Measurements from ENCODE around the gene GAB4. TPM values are rescaled to one million over a fixed set of nuclear protein-coding genes. Genes with fewer than 3 reads are reported as not detected.

Gene GAB4
- total and polyA plus RNA-seq, 2 of the 8 experiments (the other 6 are each of a cell fraction or from before 2014, with no cell fraction given), result 0.03 to 0.17 TPM

DNA sequence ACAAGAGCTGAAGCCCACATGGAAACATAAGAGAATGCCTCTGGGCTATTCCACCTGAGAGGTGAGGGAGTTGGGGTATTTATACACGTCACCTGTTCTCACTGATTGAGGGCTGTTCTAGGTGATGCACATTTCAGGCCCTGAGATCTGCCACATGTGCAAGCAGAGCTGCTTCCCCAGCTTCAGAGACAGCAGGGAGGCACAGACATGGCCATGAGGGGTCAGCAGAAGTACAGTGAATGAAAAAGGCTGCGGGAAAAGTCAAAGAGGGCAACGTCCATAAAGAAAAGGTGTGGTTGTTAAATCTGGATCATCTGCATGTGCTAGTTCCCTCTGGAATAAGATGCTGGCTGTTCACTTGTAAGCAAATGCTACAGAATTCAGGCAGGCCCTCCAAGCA, 75.4 kb downstream of the GAB4 start (continued):
- TF ChIP-seq SUZ12 (IDR thresholded peaks at IDR 0.05; ENCODE audit: low read length) (no peak), RNF2 (IDR thresholded peaks at IDR 0.05; ENCODE audit: borderline replicate concordance, low read depth, low read length, missing control alignments, poor library complexity, severe bottlenecking) (no peak), RAD21 (IDR thresholded peaks at IDR 0.05 in 1 of 2, conservative IDR thresholded peaks at IDR 0.05 in 1 of 2; ENCODE audit: low read depth in 2 of 2, low read length in 2 of 2) (peak; percentile 45 to 64), RBBP5 (IDR thresholded peaks at IDR 0.05; ENCODE audit: borderline replicate concordance, low read depth, low read length) (no peak), CHD2 (IDR thresholded peaks at IDR 0.05; ENCODE audit: low read length) (no peak), RXRA (IDR thresholded peaks at IDR 0.05; ENCODE audit: insufficient read depth, low read depth, low read length) (no peak)

All from H1 (cell line).